ENCODE measurements around the gene SLC9A6.

DNA sequence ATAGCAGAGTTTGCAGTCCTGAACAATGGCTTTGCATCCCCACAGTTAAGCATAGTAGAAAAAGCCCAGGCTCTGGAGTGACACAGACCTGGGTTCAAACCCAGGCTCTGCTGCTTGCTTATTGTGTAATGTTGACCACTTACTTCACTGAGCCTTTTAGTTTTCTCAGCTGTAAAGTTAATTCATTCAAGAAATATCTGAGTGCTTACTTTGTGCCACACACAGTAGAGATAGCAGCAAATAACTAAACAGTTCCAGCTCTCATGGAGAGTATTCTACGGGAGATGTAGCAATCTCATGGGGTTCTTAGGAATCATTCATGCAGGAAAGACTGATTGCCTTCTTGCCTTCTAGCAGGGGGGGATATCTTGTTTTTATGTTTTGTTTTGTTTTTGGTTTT lies 63.2 kb downstream of the SLC9A6 start:
- TF ChIP-seq ZFP3 (CRISPR knock-in tag; IDR thresholded peaks at IDR 0.05) (no peak), ZNF565 (CRISPR knock-in tag; conservative IDR thresholded peaks at IDR 0.05; ENCODE audit: low read depth) (no peak), ZFP30 (CRISPR knock-in tag; IDR thresholded peaks at IDR 0.05) (no peak), TCF4 (CRISPR knock-in tag; IDR thresholded peaks at IDR 0.05; ENCODE audit: borderline replicate concordance) (no peak), BACH2 (CRISPR knock-in tag; IDR thresholded peaks at IDR 0.05; ENCODE audit: borderline replicate concordance) (no peak), TOX (CRISPR knock-in tag; IDR thresholded peaks at IDR 0.05; ENCODE audit: borderline replicate concordance) (no peak), ZC3H10 (CRISPR knock-in tag; IDR thresholded peaks at IDR 0.05) (no peak), RARB (CRISPR knock-in tag; IDR thresholded peaks at IDR 0.05) (no peak), CSDC2 (CRISPR knock-in tag; IDR thresholded peaks at IDR 0.05) (no peak)
- TF ChIP-seq, protein P1, sequence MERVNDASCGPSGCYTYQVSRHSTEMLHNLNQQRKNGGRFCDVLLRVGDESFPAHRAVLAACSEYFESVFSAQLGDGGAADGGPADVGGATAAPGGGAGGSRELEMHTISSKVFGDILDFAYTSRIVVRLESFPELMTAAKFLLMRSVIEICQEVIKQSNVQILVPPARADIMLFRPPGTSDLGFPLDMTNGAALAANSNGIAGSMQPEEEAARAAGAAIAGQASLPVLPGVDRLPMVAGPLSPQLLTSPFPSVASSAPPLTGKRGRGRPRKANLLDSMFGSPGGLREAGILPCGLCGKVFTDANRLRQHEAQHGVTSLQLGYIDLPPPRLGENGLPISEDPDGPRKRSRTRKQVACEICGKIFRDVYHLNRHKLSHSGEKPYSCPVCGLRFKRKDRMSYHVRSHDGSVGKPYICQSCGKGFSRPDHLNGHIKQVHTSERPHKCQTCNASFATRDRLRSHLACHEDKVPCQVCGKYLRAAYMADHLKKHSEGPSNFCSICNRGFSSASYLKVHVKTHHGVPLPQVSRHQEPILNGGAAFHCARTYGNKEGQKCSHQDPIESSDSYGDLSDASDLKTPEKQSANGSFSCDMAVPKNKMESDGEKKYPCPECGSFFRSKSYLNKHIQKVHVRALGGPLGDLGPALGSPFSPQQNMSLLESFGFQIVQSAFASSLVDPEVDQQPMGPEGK (CRISPR knock-in tag; IDR thresholded peaks at IDR 0.05; ENCODE audit: borderline replicate concordance), result no peak
- TF ChIP-seq, protein P2, sequence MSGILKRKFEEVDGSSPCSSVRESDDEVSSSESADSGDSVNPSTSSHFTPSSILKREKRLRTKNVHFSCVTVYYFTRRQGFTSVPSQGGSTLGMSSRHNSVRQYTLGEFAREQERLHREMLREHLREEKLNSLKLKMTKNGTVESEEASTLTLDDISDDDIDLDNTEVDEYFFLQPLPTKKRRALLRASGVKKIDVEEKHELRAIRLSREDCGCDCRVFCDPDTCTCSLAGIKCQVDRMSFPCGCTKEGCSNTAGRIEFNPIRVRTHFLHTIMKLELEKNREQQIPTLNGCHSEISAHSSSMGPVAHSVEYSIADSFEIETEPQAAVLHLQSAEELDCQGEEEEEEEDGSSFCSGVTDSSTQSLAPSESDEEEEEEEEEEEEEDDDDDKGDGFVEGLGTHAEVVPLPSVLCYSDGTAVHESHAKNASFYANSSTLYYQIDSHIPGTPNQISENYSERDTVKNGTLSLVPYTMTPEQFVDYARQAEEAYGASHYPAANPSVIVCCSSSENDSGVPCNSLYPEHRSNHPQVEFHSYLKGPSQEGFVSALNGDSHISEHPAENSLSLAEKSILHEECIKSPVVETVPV (CRISPR knock-in tag; IDR thresholded peaks at IDR 0.05), result no peak
- TF ChIP-seq, protein P3, sequence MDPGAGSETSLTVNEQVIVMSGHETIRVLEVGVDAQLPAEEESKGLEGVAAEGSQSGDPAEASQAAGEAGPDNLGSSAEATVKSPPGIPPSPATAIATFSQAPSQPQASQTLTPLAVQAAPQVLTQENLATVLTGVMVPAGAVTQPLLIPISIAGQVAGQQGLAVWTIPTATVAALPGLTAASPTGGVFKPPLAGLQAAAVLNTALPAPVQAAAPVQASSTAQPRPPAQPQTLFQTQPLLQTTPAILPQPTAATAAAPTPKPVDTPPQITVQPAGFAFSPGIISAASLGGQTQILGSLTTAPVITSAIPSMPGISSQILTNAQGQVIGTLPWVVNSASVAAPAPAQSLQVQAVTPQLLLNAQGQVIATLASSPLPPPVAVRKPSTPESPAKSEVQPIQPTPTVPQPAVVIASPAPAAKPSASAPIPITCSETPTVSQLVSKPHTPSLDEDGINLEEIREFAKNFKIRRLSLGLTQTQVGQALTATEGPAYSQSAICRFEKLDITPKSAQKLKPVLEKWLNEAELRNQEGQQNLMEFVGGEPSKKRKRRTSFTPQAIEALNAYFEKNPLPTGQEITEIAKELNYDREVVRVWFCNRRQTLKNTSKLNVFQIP (CRISPR knock-in tag; IDR thresholded peaks at IDR 0.05; ENCODE audit: borderline replicate concordance, low read depth), result no peak
- TF ChIP-seq, protein P4, sequence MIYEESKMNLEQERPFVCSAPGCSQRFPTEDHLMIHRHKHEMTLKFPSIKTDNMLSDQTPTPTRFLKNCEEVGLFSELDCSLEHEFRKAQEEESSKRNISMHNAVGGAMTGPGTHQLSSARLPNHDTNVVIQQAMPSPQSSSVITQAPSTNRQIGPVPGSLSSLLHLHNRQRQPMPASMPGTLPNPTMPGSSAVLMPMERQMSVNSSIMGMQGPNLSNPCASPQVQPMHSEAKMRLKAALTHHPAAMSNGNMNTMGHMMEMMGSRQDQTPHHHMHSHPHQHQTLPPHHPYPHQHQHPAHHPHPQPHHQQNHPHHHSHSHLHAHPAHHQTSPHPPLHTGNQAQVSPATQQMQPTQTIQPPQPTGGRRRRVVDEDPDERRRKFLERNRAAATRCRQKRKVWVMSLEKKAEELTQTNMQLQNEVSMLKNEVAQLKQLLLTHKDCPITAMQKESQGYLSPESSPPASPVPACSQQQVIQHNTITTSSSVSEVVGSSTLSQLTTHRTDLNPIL (CRISPR knock-in tag; IDR thresholded peaks at IDR 0.05; ENCODE audit: low read depth), result no peak

Data from SK-N-SH treated with all-trans-retinoic acid at 6 μM for 48 hours (cell line).